IMR-90 (cell line): ENCODE data around the gene ARHGEF12. TPM values are rescaled to one million over a fixed set of nuclear protein-coding genes. Genes with fewer than 3 reads are reported as not detected.

Experiments used
- ATAC-seq: fragments of 200-7000 bp; cut with Tn5 transposase; 2 replicates; pipeline ENCODE4 v1.9.1; 2020; ENCODE audit warnings: low read depth, mild to moderate bottlenecking, moderate library complexity
- BruUV-seq: library from RNA; stranded (reverse); fragments of 400-500 nt; replicated peaks from 2 replicates; lab custom pipeline; 2021; lab: Mats Ljungman, UMichigan
- CTCF ChIA-PET: fragments of 300-600 bp; formaldehyde crosslinking; extraction: SDS; loops from one replicate; lab custom pipeline; 2021; ENCODE audit warnings: antibody characterized with exemption; lab: Yijun Ruan, JAX
- POLR2A ChIA-PET: fragments of 300-600 bp; sonication (Branson Sonifier 250); formaldehyde crosslinking; loops from one replicate; lab custom pipeline; 2022; ENCODE audit warnings: antibody characterized with exemption; ENCODE audit not compliant: unreplicated experiment; lab: Charles Lee
- DNase-seq: peaks from one replicate; pipeline ENCODE4 v3.0.0; 2013
- H2AFZ ChIP-seq: replicated peaks from 2 replicates; pipeline ENCODE3; 2013; ENCODE audit warnings: low read length, mild to moderate bottlenecking; ENCODE audit not compliant: poor library complexity
- H2AK5ac ChIP-seq: 2 replicates; pipeline ENCODE4 v1.6.1; 2013; ENCODE audit warnings: low read depth, low read length, inconsistent platforms
- H2AK9ac ChIP-seq: replicated peaks from 2 replicates; pipeline ENCODE3; 2013; ENCODE audit warnings: mild to moderate bottlenecking, low read depth, low read length, moderate library complexity; ENCODE audit not compliant: poor library complexity
- H2BK120ac ChIP-seq: 2 replicates; pipeline ENCODE4 v1.6.1; 2013; ENCODE audit warnings: low read depth, low read length, inconsistent platforms
- H2BK15ac ChIP-seq: 3 replicates; pipeline ENCODE4 v1.6.1; 2013; ENCODE audit warnings: low read depth, low read length, inconsistent platforms
- H2BK20ac ChIP-seq: 2 replicates; pipeline ENCODE4 v1.6.1; 2013; ENCODE audit warnings: low read depth, mild to moderate bottlenecking, inconsistent platforms, low read length, moderate library complexity
- H2BK5ac ChIP-seq: 2 replicates; pipeline ENCODE4 v1.6.1; 2013; ENCODE audit warnings: mild to moderate bottlenecking, low read depth, low read length, inconsistent platforms; ENCODE audit not compliant: poor library complexity, severe bottlenecking
- H3K14ac ChIP-seq: replicated peaks from 2 replicates; pipeline ENCODE4 v1.6.1; 2013; ENCODE audit warnings: low read depth, low read length, inconsistent platforms
- H3K18ac ChIP-seq: 2 replicates; pipeline ENCODE4 v1.6.1; 2013; ENCODE audit warnings: low read depth, low read length, control low read depth
- H3K23ac ChIP-seq: 2 replicates; pipeline ENCODE4 v1.6.1; 2013; ENCODE audit warnings: low read depth, low read length, inconsistent platforms
- H3K27ac ChIP-seq: 2 replicates; pipeline ENCODE4 v1.5.1; 2013; ENCODE audit warnings: mild to moderate bottlenecking, control low read depth, low read length; ENCODE audit not compliant: insufficient read depth
- H3K27me3 ChIP-seq: 2 replicates; pipeline ENCODE4 v1.6.1; 2013; ENCODE audit warnings: low read length; ENCODE audit not compliant: control insufficient read depth, insufficient read depth
- H3K36me3 ChIP-seq: 2 replicates; pipeline ENCODE4 v1.6.1; 2013; ENCODE audit warnings: low read length, mixed read lengths; ENCODE audit not compliant: control insufficient read depth, insufficient read depth
- H3K4ac ChIP-seq: 2 replicates; pipeline ENCODE4 v1.6.1; 2013; ENCODE audit warnings: low read depth, low read length, inconsistent platforms
- H3K4me1 ChIP-seq: 2 replicates; pipeline ENCODE4 v1.6.1; 2013; ENCODE audit warnings: low read length, mixed read lengths; ENCODE audit not compliant: control insufficient read depth, insufficient read depth
- H3K4me2 ChIP-seq: 2 replicates; pipeline ENCODE4 v1.6.1; 2013; ENCODE audit warnings: low read depth, mild to moderate bottlenecking, control low read depth, low read length, moderate library complexity
- H3K4me3 ChIP-seq: 2 replicates; pipeline ENCODE4 v1.5.1; 2013; ENCODE audit warnings: low read depth, mild to moderate bottlenecking, control low read depth, low read length, moderate library complexity; ENCODE audit not compliant: insufficient read depth
- H3K56ac ChIP-seq: 2 replicates; pipeline ENCODE4 v1.6.1; 2013; ENCODE audit warnings: low read length, inconsistent platforms; ENCODE audit not compliant: insufficient read depth; ENCODE audit errors: extremely low read depth
- H3K79me1 ChIP-seq, 2 experiments: 2 replicates each; pipeline ENCODE4 v1.6.1; 2013; ENCODE audit warnings: low read length in 2 of 2, inconsistent platforms in 1 of 2, low read depth in 1 of 2
- H3K9ac ChIP-seq: 2 replicates; pipeline ENCODE4 v1.6.1; 2013; ENCODE audit warnings: low read depth, low read length, control low read depth
- H3K9me1 ChIP-seq: 2 replicates; pipeline ENCODE4 v1.6.1; 2013; ENCODE audit warnings: low read length, inconsistent platforms; ENCODE audit not compliant: insufficient read depth
- H3K9me3 ChIP-seq: 2 replicates; pipeline ENCODE4 v1.6.1; 2013; ENCODE audit warnings: low read length; ENCODE audit not compliant: control insufficient read depth, insufficient read depth
- H4K20me1 ChIP-seq: 2 replicates; pipeline ENCODE4 v1.6.1; 2013; ENCODE audit warnings: low read length, inconsistent platforms; ENCODE audit not compliant: insufficient read depth
- H4K5ac ChIP-seq: 2 replicates; pipeline ENCODE4 v1.6.1; 2013; ENCODE audit warnings: mild to moderate bottlenecking, low read depth, low read length, control low read depth
- H4K8ac ChIP-seq, 2 experiments: 2 replicates each; pipeline ENCODE4 v1.6.1; 2013; ENCODE audit warnings: low read depth in 2 of 2, low read length in 2 of 2, control low read depth in 1 of 2, inconsistent platforms in 1 of 2
- H4K91ac ChIP-seq: 2 replicates; pipeline ENCODE4 v1.6.1; 2013; ENCODE audit warnings: low read depth, low read length, inconsistent platforms; ENCODE audit not compliant: insufficient read depth
- CEBPB ChIP-seq: IDR thresholded peaks from 2 replicates; pipeline ENCODE4 v1.6.1; 2012; ENCODE audit warnings: low read depth, low read length, improper control_type of control experiment
- CHD1 ChIP-seq: IDR thresholded peaks from 2 replicates; pipeline ENCODE4 v1.6.1; 2012; ENCODE audit warnings: low read depth, low read length, improper control_type of control experiment
- CTCF ChIP-seq: conservative IDR thresholded peaks from 2 replicates; pipeline ENCODE4 v1.5.1; 2012; ENCODE audit warnings: mild to moderate bottlenecking, low read depth, low read length, improper control_type of control experiment
- ELK1 ChIP-seq: fragments of 150-350 bp; IDR thresholded peaks from 2 replicates; pipeline ENCODE4 v1.6.1; 2016; ENCODE audit warnings: low read depth, mild to moderate bottlenecking, low read length, moderate library complexity, borderline replicate concordance
- FOS ChIP-seq: fragments of 150-350 bp; IDR thresholded peaks from 2 replicates; pipeline ENCODE4 v1.6.1; 2016; ENCODE audit warnings: low read depth, low read length
- MAFK ChIP-seq: IDR thresholded peaks from 2 replicates; pipeline ENCODE4 v1.6.1; 2012; ENCODE audit warnings: low read depth, low read length, improper control_type of control experiment
- MAZ ChIP-seq: IDR thresholded peaks from 2 replicates; pipeline ENCODE4 v1.6.1; 2012; ENCODE audit warnings: low read depth, mild to moderate bottlenecking, low read length, improper control_type of control experiment, moderate library complexity, borderline replicate concordance
- MXI1 ChIP-seq: IDR thresholded peaks from 2 replicates; pipeline ENCODE4 v1.6.1; 2012; ENCODE audit warnings: low read depth, mild to moderate bottlenecking, low read length, moderate library complexity, borderline replicate concordance
- NFE2L2 ChIP-seq: fragments of 150-350 bp; IDR thresholded peaks from 2 replicates; pipeline ENCODE4 v1.6.1; 2016; ENCODE audit warnings: low read depth, mild to moderate bottlenecking, low read length
- POLR2A ChIP-seq: IDR thresholded peaks from 2 replicates; pipeline ENCODE4 v1.6.1; 2012; ENCODE audit warnings: mild to moderate bottlenecking, low read depth, low read length
- RAD21 ChIP-seq: IDR thresholded peaks from 2 replicates; pipeline ENCODE4 v1.6.1; 2012; ENCODE audit warnings: low read length, improper control_type of control experiment
- RCOR1 ChIP-seq: IDR thresholded peaks from 2 replicates; pipeline ENCODE4 v1.6.1; 2012; ENCODE audit warnings: mild to moderate bottlenecking, low read length, improper control_type of control experiment; ENCODE audit not compliant: insufficient replicate concordance
- SMC3 ChIP-seq: fragments of 150-350 bp; IDR thresholded peaks from 2 replicates; pipeline ENCODE4 v1.6.1; 2016; ENCODE audit warnings: low read depth, mild to moderate bottlenecking, antibody characterized with exemption, low read length, moderate library complexity
- WGBS, 2 experiments: methylation state at CpG; one replicate each; pipeline versions ENCODE4 v1.1.5 to v1.1.7; 2013; ENCODE audit warnings: missing lambda C conversion rate in 2 of 2; ENCODE audit not compliant: insufficient read length in 1 of 2; ENCODE audit errors: extremely low coverage in 2 of 2; 5-methylcytosine and 5-hydroxymethylcytosine counted together
- dilution Hi-C: fragments of 300-500 bp; cut with HindIII; formaldehyde crosslinking; loops from one replicate; pipeline ENCODE4 v1.14.3; 2018; ENCODE audit warnings: low sequenced_read_pairs; ENCODE audit not compliant: unreplicated experiment
- in situ Hi-C: fragments of 300-500 bp; cut with MboI; formaldehyde crosslinking; loops from 3 replicates; pipeline ENCODE4 v1.14.3; 2019; ENCODE audit warnings: low sequenced_read_pairs, inconsistent platforms, mixed read lengths
- intact Hi-C: fragments of 100-400 bp; cut with micrococcal nuclease; formaldehyde crosslinking; loops from 2 replicates; pipeline ENCODE4 v1.10.0; 2022
- polyA plus RNA-seq, 3 experiments: library from polyadenylated mRNA; depleted of rRNA; stranded (reverse); fragments of >200 nt; gene quantifications; 2 replicates each; pipeline ENCODE4 v1.2.3, GENCODE V29; 2012; ENCODE audit warnings: low replicate concordance in 1 of 3
- total RNA-seq: library from RNA; depleted of rRNA; stranded (reverse); fragments of >200 nt; gene quantifications from 2 replicates; pipeline ENCODE4 v1.2.3, GENCODE V29; 2012
- TF ChIP-seq, protein P1 (sequence below): fragments of 150-350 bp; IDR thresholded peaks from 2 replicates; pipeline ENCODE4 v1.6.1; 2017; ENCODE audit warnings: mild to moderate bottlenecking, antibody characterized with exemption, low read length, low read depth

Gene ARHGEF12
- total and polyA plus RNA-seq, 2 of the 4 experiments (the other 2 are of a cell fraction), result 25.5 to 115 TPM

DNA sequence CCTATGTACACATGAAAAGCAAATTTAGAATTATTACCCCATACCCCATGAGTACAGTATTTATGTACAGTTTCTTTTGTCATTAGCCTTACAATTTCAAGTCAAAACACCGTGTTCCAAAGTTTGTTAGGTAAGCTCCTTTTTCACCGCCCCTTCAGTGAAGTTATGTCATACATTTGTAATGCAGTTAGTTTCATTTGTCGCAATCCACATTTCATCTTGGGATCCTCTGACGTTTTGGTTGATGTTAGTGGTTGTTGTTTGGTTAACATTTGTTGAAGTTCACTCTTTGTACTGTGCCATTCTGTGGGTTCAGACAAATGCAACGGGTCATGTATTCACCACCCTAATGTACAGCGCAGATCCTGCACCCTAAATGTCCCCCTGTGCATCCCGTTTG, 45.2 kb downstream of the ARHGEF12 start:
- no peak overlapping the region for H4K91ac ChIP-seq
- H3K9ac ChIP-seq, result no peak overlapping the region
- H3K9me3 ChIP-seq, result peaks cover 3% of the 10 kb centered on the region
- ChIA-PET POLR2A (no interaction called here), CTCF (no interaction called here)
- H4K8ac ChIP-seq, result no peak overlapping the region
- no peaks in the 10 kb centered on the region for H3K27me3 ChIP-seq
- H4K20me1 ChIP-seq, result peaks cover 83% of the 10 kb centered on the region; the same call in 1 of the 2 replicates
- H3K36me3 ChIP-seq, result no peaks in the 10 kb centered on the region
- H3K4me2 ChIP-seq, result peak overlapping the region; percentile 9; the same call in 1 of the 2 replicates
- intact Hi-C loops, result no loop called here
- TF ChIP-seq RCOR1 (no peak), CEBPB (no peak), CTCF (no peak), POLR2A (no peak), NFE2L2 (no peak), ELK1 (no peak), SMC3 (no peak), FOS (no peak), CHD1 (no peak), MAZ (no peak), MXI1 (no peak), MAFK (no peak), RAD21 (no peak)
- TF ChIP-seq, protein P1, sequence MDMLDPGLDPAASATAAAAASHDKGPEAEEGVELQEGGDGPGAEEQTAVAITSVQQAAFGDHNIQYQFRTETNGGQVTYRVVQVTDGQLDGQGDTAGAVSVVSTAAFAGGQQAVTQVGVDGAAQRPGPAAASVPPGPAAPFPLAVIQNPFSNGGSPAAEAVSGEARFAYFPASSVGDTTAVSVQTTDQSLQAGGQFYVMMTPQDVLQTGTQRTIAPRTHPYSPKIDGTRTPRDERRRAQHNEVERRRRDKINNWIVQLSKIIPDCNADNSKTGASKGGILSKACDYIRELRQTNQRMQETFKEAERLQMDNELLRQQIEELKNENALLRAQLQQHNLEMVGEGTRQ, result no peak
- H3K27ac ChIP-seq, result 0 out of 2 replicates have a peak overlapping the region, but pooled peaks have one; percentile 1
- peak overlapping the region; percentile 10; the same call in 1 of the 2 replicates for H4K5ac ChIP-seq
- dilution Hi-C loops, result no loop called here
- no TSS peak for BruUV-seq
- peak overlapping the region; percentile 15 for H2BK5ac ChIP-seq
- 100% methylated on average over 1 of the region's 7 CpGs; no CpG with 5 or more reads in 1 of the 2 experiments for WGBS, 2 experiments
- peaks cover 14% of the 10 kb centered on the region for H3K4me1 ChIP-seq
- H3K56ac ChIP-seq, result no peak overlapping the region
- no peak overlapping the region for H2BK120ac ChIP-seq
- H3K14ac ChIP-seq, result peak overlapping the region; percentile 53; the same call in 1 of the 2 replicates
- ATAC-seq (no peak), DNase-seq (no peak)
- no peak overlapping the region for H3K4me3 ChIP-seq
- H3K4ac ChIP-seq, result no peak overlapping the region
- no peak overlapping the region for H2AK5ac ChIP-seq
- H2BK15ac ChIP-seq, result no peak overlapping the region
- no peak overlapping the region for H2BK20ac ChIP-seq
- H3K79me1 ChIP-seq, result peaks cover 6 to 68% of the 10 kb centered on the region in 2 experiments; a peak in 2 of 4 replicates
- in situ Hi-C loops, result no loop called here
- H2AFZ ChIP-seq, result no peak overlapping the region
- peak overlapping the region; percentile 2; the same call in 1 of the 2 replicates for H3K18ac ChIP-seq
- no peak overlapping the region for H2AK9ac ChIP-seq
- no peak overlapping the region for H3K23ac ChIP-seq
- H3K9me1 ChIP-seq, result peaks cover 9% of the 10 kb centered on the region
